Glutamatergic neuron (in vitro differentiated cells): ENCODE results near the gene SCRT2. TPM values are rescaled to one million over a fixed set of nuclear protein-coding genes. Genes with fewer than 3 reads are reported as not detected.
A peak's percentile ranks its signal among the peaks of the same experiment; 100 is the strongest.

ENCODE experiments used
- DNase-seq: peaks from one replicate; pipeline ENCODE4 v3.0.0; 2022
- H3K27ac Mint-ChIP-seq: one replicate; pipeline ENCODE4 v1.8.0; 2020; ENCODE audit warnings: mild to moderate bottlenecking, mixed read lengths, inconsistent platforms; ENCODE audit not compliant: unreplicated experiment
- H3K27me3 Mint-ChIP-seq: one replicate; pipeline ENCODE4 v1.8.0; 2020; ENCODE audit warnings: mild to moderate bottlenecking, moderate library complexity, mixed read lengths, inconsistent platforms; ENCODE audit not compliant: unreplicated experiment
- H3K36me3 Mint-ChIP-seq: one replicate; pipeline ENCODE4 v1.8.0; 2020; ENCODE audit warnings: mild to moderate bottlenecking, mixed read lengths, inconsistent platforms; ENCODE audit not compliant: unreplicated experiment
- H3K4me1 Mint-ChIP-seq: one replicate; pipeline ENCODE4 v1.8.0; 2020; ENCODE audit warnings: mild to moderate bottlenecking, low read depth, mixed read lengths, inconsistent platforms; ENCODE audit not compliant: unreplicated experiment
- H3K4me3 Mint-ChIP-seq: one replicate; pipeline ENCODE4 v1.8.0; 2020; ENCODE audit warnings: mild to moderate bottlenecking, mixed read lengths, inconsistent platforms; ENCODE audit not compliant: unreplicated experiment
- H3K9me3 Mint-ChIP-seq: one replicate; pipeline ENCODE4 v1.8.0; 2020; ENCODE audit warnings: mild to moderate bottlenecking, moderate library complexity, mixed read lengths, inconsistent platforms; ENCODE audit not compliant: unreplicated experiment
- CTCF ChIP-seq: fragments of 200-600 bp; sonication (generic); IDR thresholded peaks from one replicate; pipeline ENCODE4 v1.5.0; 2021; ENCODE audit not compliant: partially characterized antibody, unreplicated experiment
- total RNA-seq: library from RNA; stranded (reverse); fragmentation: NEBNext Ultra II Directional; extraction: Animal tissue kit (Norgen Biotek cat#: 25700); gene quantifications from one replicate; pipeline ENCODE4 v1.2.1, GENCODE V29; 2021; ENCODE audit not compliant: unreplicated experiment

Gene SCRT2
- total RNA-seq, 1 donor from 2014 or later: 28.0 TPM

DNA sequence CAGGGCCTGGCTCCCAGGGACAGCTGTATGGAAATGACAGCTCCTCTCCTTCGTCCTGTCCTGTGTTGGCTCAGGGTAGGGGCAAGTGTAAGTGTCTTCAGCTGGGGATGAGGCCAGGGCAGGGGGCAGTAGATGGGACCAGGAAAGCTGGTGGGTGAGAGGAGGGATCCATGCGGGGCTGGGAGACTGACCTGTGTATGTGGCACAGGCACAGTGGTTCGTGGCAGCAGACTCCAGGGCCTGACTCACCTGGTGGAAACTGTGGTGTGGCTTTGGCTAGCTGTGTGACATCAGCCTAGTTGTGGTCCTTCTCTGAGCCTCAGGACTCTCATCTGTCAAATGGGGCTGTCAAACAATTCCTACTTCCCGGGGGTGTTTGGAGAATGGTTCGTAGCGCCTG is 13.7 kb upstream of the SCRT2 start:
- Mint-ChIP-seq H3K9me3 (no peaks in the 10 kb centered on the region), H3K27me3 (no peaks in the 10 kb centered on the region), H3K36me3 (peaks cover 5% of the 10 kb centered on the region), H3K4me1 (peaks cover 20% of the 10 kb centered on the region), H3K27ac (no peak overlapping the region), H3K4me3 (no peak overlapping the region)
- TF ChIP-seq CTCF: no peak
- no peak for DNase-seq

DNA sequence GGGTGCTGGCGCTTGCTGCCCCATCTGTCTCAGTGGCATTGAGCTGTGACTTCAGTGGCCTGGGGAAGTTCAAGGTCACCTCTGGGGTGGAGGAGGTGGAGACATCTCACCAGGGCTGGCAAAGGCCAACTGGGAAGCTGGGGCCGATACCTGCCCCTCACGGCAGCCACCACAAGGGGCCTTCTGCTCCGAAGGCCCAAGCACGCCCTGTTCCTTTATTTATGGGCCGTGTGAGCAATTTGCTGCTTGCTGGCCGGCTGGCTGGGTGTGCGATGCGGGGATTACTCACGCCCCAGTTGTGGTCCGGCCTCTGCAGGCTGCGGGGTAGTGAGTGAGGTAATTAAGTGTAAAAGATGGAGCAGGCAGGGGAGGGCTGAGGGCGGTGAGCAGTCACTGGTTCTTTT is 13.2 kb upstream of the SCRT2 start:
- peaks cover 5% of the 10 kb centered on the region for H3K36me3 Mint-ChIP-seq
- H3K4me1 Mint-ChIP-seq: peaks cover 20% of the 10 kb centered on the region
- peak; percentile 16 for TF ChIP-seq CTCF
- peak; percentile 62 for DNase-seq
- no peaks in the 10 kb centered on the region for H3K9me3 Mint-ChIP-seq
- peak overlapping the region; percentile 85 for H3K27ac Mint-ChIP-seq
- peak overlapping the region; percentile 50 for H3K4me3 Mint-ChIP-seq
- no peaks in the 10 kb centered on the region for H3K27me3 Mint-ChIP-seq

DNA sequence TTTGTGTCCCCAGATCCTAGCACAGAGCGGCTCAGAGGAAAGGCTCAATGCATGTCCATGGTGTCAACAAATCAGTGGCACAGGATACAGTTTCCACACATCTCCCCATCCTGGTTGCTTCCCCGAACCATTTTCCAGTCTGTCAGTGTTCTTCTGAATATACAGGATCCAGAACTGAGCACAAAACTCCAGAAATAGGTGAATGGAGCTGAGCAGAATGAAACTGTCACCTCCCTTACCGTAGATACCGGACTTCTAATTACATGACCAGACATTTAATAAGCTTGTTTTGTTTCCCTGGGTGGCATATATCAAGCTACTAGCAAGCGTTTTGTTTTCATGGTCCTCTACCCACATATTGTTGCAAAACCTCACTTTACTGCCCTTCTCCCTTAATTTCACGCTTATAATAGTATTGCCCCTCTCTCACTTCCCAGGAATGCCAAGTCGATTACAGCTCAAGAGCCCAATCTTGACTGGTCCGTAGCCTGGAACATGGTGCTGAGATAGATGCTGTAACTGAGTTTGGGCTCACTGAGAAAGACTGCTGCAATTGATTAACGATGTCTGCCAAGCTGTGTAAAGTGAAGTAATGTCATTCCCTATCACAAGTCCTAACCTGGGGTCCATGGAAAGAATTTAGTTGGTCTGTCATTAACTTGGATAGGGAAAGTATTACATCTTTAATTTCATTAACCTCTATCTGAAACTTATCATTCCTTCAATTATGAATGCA is 12.0 kb upstream of the SCRT2 start:
- Mint-ChIP-seq H3K27ac (peak overlapping the region; percentile 25), H3K4me3 (no peak overlapping the region), H3K9me3 (no peaks in the 10 kb centered on the region), H3K4me1 (peaks cover 20% of the 10 kb centered on the region), H3K36me3 (no peaks in the 10 kb centered on the region), H3K27me3 (no peaks in the 10 kb centered on the region)
- DNase-seq: no peak
- TF ChIP-seq CTCF: no peak

GRCh38 chr20:684676-685319 is 9.2 kb upstream of the SCRT2 start:
- Mint-ChIP-seq H3K36me3 (no peaks in the 10 kb centered on the region), H3K9me3 (no peaks in the 10 kb centered on the region), H3K4me3 (no peak overlapping the region), H3K27me3 (no peaks in the 10 kb centered on the region), H3K4me1 (peaks cover 24% of the 10 kb centered on the region), H3K27ac (no peak overlapping the region)
- no peak for TF ChIP-seq CTCF
- DNase-seq: no peak

- Mint-ChIP-seq H3K36me3 (no peaks in the 10 kb centered on the region), H3K9me3 (no peaks in the 10 kb centered on the region), H3K4me1 (peaks cover 5% of the 10 kb centered on the region), H3K27me3 (peaks cover 6% of the 10 kb centered on the region), H3K27ac (no peak overlapping the region), H3K4me3 (no peak overlapping the region)
- no peak for DNase-seq
- TF ChIP-seq CTCF: no peak
Observed at GRCh38 chr20:682123-682522, 6.5 kb upstream of the SCRT2 start.
